COLO668 (cell line): ENCODE data around the gene PFDN6.

Experiments
- DNase-seq: peaks from one replicate; lab custom pipeline; 2025; ENCODE audit not compliant: unreplicated experiment; lab: John Stamatoyannopoulos, UW

The PFDN6 gene

GRCh38 chr6:33315793-33316602 lies 26.6 kb downstream of the PFDN6 start:
- DNase-seq: no peak

GRCh38 chr6:33316603-33317418 lies 27.4 kb downstream of the PFDN6 start:
- DNase-seq: no peak

- DNase-seq: peak; percentile 65
Measured at GRCh38 chr6:33317419-33317668, 27.9 kb downstream of the PFDN6 start.

- peak; percentile 85 for DNase-seq
Measured at GRCh38 chr6:33317669-33318425, 28.4 kb downstream of the PFDN6 start, which contains the start of gene ZBTB22. ZBTB22 (minus strand) TSS chr6:33317744; CDS start chr6:33316916, 828 bp downstream.

GRCh38 chr6:33318426-33319073 lies 29.1 kb downstream of the PFDN6 start:
- no peak for DNase-seq

GRCh38 chr6:33319939-33320314 lies 30.5 kb downstream of the PFDN6 start:
- DNase-seq: no peak

GRCh38 chr6:33320315-33321181 lies 31.1 kb downstream of the PFDN6 start:
- peak; percentile 17 for DNase-seq

GRCh38 chr6:33321227-33321626 lies 31.8 kb downstream of the PFDN6 start:
- no peak for DNase-seq

GRCh38 chr6:33323623-33323948 lies 34.2 kb downstream of the PFDN6 start:
- DNase-seq: no peak

- no peak for DNase-seq
Measured at GRCh38 chr6:33324125-33324524, 34.7 kb downstream of the PFDN6 start.

- DNase-seq: no peak
Measured at GRCh38 chr6:33329058-33329457, 39.7 kb downstream of the PFDN6 start.

GRCh38 chr6:33330736-33331135 lies 41.3 kb downstream of the PFDN6 start:
- no peak for DNase-seq

- no peak for DNase-seq
Measured at GRCh38 chr6:33333666-33334065, 44.3 kb downstream of the PFDN6 start.

GRCh38 chr6:33335916-33336315 lies 46.5 kb downstream of the PFDN6 start:
- DNase-seq: no peak

GRCh38 chr6:33336495-33336894 lies 47.1 kb downstream of the PFDN6 start:
- no peak for DNase-seq

GRCh38 chr6:33339193-33339592 lies 49.8 kb downstream of the PFDN6 start:
- no peak for DNase-seq
